ENCODE data around the gene PLCH1.

Gene PLCH1

DNA sequence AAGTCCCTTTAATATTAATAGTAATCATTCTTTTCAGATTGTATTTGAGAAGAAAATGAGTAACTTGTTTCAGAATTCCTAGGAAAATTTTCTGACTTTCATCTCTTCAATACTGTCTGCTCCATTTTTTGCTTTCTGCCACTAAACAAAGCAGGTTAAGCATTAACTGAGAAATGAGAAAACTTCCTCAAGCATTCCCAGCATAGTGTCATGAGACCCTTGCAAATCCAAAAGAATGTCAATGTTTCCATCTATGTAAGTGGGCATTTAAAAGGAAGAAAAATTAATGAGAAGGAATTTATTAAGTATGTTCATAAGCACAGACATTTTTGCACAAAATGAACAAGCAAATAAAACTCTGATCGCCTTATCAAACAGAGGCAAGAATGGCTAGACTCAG lies 303.4 kb downstream of the PLCH1 start:
- no peaks in the 10 kb centered on the region for H3K4me1 ChIP-seq (ENCODE audit: control insufficient read depth, insufficient read depth, low read length, poor library complexity, severe bottlenecking)
- no peaks in the 10 kb centered on the region for H3K9me3 ChIP-seq (ENCODE audit: control insufficient read depth, low read length)
- no CpG with 5 or more reads among the region's 1 CpG for WGBS, 2 experiments (ENCODE audit: insufficient coverage in 2 of 2)
- H3K27ac ChIP-seq (ENCODE audit: low read depth, low read length, severe bottlenecking): no peak overlapping the region
- no peaks in the 10 kb centered on the region for H3K36me3 ChIP-seq (ENCODE audit: control insufficient read depth, insufficient read depth, low read length)
- no peak overlapping the region for H3K4me3 ChIP-seq (ENCODE audit: extremely low read depth, insufficient read depth, low read length, poor library complexity, severe bottlenecking)

- 60 to 100% methylated on average over 1 of the region's 2 CpGs for whole genome bisulfite sequencing, 2 experiments (ENCODE audit: insufficient coverage in 2 of 2)
- Histone ChIP-seq H3K9me3 (ENCODE audit: control insufficient read depth, low read length) (no peaks in the 10 kb centered on the region), H3K4me3 (ENCODE audit: extremely low read depth, insufficient read depth, low read length, poor library complexity, severe bottlenecking) (no peak overlapping the region), H3K4me1 (ENCODE audit: control insufficient read depth, insufficient read depth, low read length, poor library complexity, severe bottlenecking) (peaks cover 2% of the 10 kb centered on the region), H3K36me3 (ENCODE audit: control insufficient read depth, insufficient read depth, low read length) (no peaks in the 10 kb centered on the region), H3K27ac (ENCODE audit: low read depth, low read length, severe bottlenecking) (no peak overlapping the region)
These were observed 303.8 kb downstream of the PLCH1 start for GRCh38 chr3:155441026-155441425.

GRCh38 chr3:155435821-155436220 lies 309.1 kb downstream of the PLCH1 start:
- Histone ChIP-seq H3K27ac (ENCODE audit: low read depth, low read length, severe bottlenecking) (no peak overlapping the region), H3K4me3 (ENCODE audit: extremely low read depth, insufficient read depth, low read length, poor library complexity, severe bottlenecking) (no peak overlapping the region), H3K36me3 (ENCODE audit: control insufficient read depth, insufficient read depth, low read length) (no peaks in the 10 kb centered on the region), H3K9me3 (ENCODE audit: control insufficient read depth, low read length) (no peaks in the 10 kb centered on the region), H3K4me1 (ENCODE audit: control insufficient read depth, insufficient read depth, low read length, poor library complexity, severe bottlenecking) (peaks cover 6% of the 10 kb centered on the region)

DNA sequence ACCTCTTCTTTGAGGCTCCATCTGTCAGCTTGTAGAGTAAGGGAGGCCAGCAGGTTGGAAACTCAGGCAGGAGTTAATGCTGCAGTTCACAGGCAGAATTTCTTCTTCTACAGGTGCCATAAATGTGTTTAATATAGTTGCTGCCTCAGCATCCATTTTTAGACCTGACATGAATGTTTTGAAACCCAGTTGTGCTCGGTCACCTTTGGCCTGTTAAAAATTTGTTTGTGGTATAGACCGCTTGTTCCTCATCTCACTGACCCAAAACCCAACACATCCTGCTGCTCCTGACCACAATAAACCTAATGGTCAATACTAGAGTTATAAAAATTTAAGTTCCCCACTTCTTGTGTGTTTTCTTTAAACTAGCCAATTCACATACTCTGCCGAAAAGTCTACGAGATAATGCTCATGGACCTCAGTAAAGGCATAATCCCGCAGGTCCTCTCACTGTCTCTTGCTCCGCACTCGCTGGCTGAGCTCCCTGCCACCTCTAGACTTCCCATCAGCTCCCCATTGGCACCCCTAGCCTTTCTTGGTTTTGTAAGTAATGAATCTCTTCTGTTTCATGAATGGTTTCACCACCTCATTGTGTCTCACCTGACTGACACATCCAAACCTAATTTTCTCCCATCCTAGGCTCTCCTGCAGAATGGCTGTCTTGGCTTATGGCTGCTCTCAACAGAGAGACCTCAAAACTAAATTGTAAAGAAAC lies 312.9 kb downstream of the PLCH1 start:
- Histone ChIP-seq H3K36me3 (ENCODE audit: control insufficient read depth, insufficient read depth, low read length) (no peaks in the 10 kb centered on the region), H3K4me3 (ENCODE audit: extremely low read depth, insufficient read depth, low read length, poor library complexity, severe bottlenecking) (no peak overlapping the region), H3K27ac (ENCODE audit: low read depth, low read length, severe bottlenecking) (no peak overlapping the region), H3K4me1 (ENCODE audit: control insufficient read depth, insufficient read depth, low read length, poor library complexity, severe bottlenecking) (peaks cover 6% of the 10 kb centered on the region), H3K9me3 (ENCODE audit: control insufficient read depth, low read length) (peaks cover 18% of the 10 kb centered on the region)
- 87 to 88% methylated on average over 5 of the region's 7 CpGs for WGBS, 2 experiments (ENCODE audit: insufficient coverage in 2 of 2)

DNA sequence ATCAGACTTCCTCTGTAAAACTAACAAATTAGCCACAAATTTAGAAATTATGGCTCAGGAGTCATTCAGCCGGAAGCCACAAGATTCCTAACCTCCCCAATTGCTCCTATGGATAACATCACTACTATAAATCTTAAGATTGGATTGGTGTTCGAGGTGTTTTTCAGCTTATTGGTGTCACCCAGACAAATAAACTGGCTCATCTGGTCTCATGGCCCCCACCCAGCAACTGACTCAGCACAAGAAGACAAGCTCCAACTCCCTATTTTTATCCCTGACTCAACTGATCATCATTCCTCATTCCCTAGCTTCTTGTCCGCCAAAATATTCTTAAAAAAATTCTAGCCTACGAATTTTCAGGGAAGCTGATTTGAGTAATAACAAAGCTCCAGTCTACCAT lies 316.3 kb downstream of the PLCH1 start:
- H3K4me1 ChIP-seq (ENCODE audit: control insufficient read depth, insufficient read depth, low read length, poor library complexity, severe bottlenecking): no peaks in the 10 kb centered on the region
- no peaks in the 10 kb centered on the region for H3K36me3 ChIP-seq (ENCODE audit: control insufficient read depth, insufficient read depth, low read length)
- H3K27ac ChIP-seq (ENCODE audit: low read depth, low read length, severe bottlenecking): no peak overlapping the region
- no peak overlapping the region for H3K4me3 ChIP-seq (ENCODE audit: extremely low read depth, insufficient read depth, low read length, poor library complexity, severe bottlenecking)
- WGBS, 2 experiments (ENCODE audit: insufficient coverage in 2 of 2): 86 to 100% methylated on average over 2 of the region's 4 CpGs
- peaks cover 25% of the 10 kb centered on the region for H3K9me3 ChIP-seq (ENCODE audit: control insufficient read depth, low read length)

DNA sequence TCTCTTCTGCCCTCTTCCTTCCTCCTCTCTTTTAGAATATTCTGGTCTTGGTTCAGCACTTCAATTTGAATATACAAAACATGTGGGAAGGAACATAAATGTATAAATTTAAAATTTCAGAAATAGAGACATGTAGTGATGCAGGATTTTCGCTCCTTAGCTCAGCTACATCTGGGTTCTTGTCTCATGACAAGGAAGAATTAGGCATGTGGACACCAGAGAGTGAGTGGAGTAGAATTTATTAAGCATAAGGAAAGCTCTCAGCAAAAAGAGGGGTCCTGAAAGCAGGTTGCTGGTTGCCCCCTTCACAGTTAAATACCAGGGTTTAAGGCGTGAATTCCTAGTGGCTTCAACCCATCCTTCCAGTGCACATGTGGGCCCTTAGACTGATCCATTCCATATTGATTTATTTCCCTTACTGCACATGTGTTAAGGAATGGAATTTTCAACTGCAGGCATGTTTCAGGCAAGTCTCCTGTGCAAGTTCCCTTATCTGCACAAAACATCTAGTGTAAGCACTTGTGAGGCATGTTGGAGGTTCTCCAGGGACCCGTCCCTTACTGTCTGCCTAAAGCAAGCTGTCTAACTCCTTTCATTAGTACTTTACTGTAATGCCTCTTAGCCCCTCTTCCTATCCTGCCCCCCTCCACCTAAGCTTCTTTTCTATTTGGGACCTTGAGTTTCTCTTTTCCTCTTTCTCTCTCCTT lies 318.2 kb downstream of the PLCH1 start:
- WGBS, 2 experiments (ENCODE audit: insufficient coverage in 2 of 2): 79 to 100% methylated on average over 2 of the region's 3 CpGs
- no peak overlapping the region for H3K4me3 ChIP-seq (ENCODE audit: extremely low read depth, insufficient read depth, low read length, poor library complexity, severe bottlenecking)
- no peaks in the 10 kb centered on the region for H3K36me3 ChIP-seq (ENCODE audit: control insufficient read depth, insufficient read depth, low read length)
- H3K9me3 ChIP-seq (ENCODE audit: control insufficient read depth, low read length): peaks cover 25% of the 10 kb centered on the region
- H3K27ac ChIP-seq (ENCODE audit: low read depth, low read length, severe bottlenecking): no peak overlapping the region
- H3K4me1 ChIP-seq (ENCODE audit: control insufficient read depth, insufficient read depth, low read length, poor library complexity, severe bottlenecking): no peaks in the 10 kb centered on the region

DNA sequence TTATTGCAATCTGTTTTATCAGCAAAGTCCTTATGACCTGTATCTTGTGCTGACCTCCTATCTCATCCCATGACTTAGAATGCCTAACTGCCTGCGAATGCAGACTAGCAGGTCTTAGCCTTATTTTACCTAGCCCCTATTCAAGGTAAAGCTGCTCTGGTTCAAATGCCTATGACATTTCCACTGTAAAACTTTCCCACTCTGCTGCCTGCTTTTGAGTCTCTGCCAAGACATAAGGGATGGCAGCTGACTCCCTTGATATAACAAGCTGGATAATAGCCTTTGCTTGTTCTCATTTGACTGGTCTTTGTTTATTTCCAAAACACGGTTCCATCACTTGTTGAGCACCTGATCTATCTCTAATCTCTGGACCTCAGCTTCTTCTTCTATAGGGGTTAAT lies 319.5 kb downstream of the PLCH1 start:
- H3K9me3 ChIP-seq (ENCODE audit: control insufficient read depth, low read length): peaks cover 25% of the 10 kb centered on the region
- H3K4me1 ChIP-seq (ENCODE audit: control insufficient read depth, insufficient read depth, low read length, poor library complexity, severe bottlenecking): no peaks in the 10 kb centered on the region
- 93 to 100% methylated on average over 1 to 2 of the region's 2 CpGs for WGBS, 2 experiments (ENCODE audit: insufficient coverage in 2 of 2)
- H3K4me3 ChIP-seq (ENCODE audit: extremely low read depth, insufficient read depth, low read length, poor library complexity, severe bottlenecking): no peak overlapping the region
- no peaks in the 10 kb centered on the region for H3K36me3 ChIP-seq (ENCODE audit: control insufficient read depth, insufficient read depth, low read length)
- no peak overlapping the region for H3K27ac ChIP-seq (ENCODE audit: low read depth, low read length, severe bottlenecking)

- Histone ChIP-seq H3K9me3 (ENCODE audit: control insufficient read depth, low read length) (peaks cover 23% of the 10 kb centered on the region), H3K36me3 (ENCODE audit: control insufficient read depth, insufficient read depth, low read length) (no peaks in the 10 kb centered on the region), H3K27ac (ENCODE audit: low read depth, low read length, severe bottlenecking) (no peak overlapping the region), H3K4me1 (ENCODE audit: control insufficient read depth, insufficient read depth, low read length, poor library complexity, severe bottlenecking) (no peaks in the 10 kb centered on the region), H3K4me3 (ENCODE audit: extremely low read depth, insufficient read depth, low read length, poor library complexity, severe bottlenecking) (no peak overlapping the region)
These were observed 320.6 kb downstream of the PLCH1 start for GRCh38 chr3:155424323-155424710.

DNA sequence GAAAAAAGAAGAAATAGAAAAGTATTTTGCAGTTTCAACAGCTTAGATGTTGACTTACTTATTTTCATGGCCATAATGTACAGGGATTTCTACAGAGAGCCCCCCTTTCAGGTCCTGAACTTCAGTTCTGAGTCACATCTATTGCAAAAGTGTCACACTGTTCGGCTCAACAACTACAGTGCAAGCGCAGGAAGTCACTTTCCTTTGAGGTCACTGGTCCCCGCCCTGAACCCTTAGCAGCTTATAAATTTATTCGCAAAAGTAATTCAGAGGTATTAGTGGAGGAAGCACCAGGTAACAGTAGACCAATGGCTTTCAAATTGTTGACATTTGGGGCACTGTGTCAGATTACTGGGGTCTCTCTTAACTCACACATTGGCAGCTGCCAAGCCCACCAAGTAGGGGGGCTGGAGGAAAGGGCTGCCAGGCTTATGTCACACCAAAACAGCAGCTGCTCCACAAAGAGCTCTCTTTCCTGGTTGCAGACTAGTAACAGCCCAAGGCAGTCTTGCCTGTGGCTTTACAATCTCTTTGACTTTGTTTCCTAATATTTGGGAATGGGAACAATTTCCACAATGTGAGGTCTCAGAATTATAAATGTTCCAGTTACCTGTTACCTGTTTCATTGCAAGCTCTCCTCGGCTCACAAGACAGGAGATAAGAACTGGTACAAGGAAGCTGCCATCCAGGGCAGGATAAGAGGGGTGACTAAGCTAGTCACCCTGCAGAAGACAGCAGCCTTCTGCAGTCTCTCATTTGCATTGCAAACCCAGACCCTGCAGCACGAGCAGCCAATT lies 321.1 kb downstream of the PLCH1 start:
- Histone ChIP-seq H3K4me1 (ENCODE audit: control insufficient read depth, insufficient read depth, low read length, poor library complexity, severe bottlenecking) (no peaks in the 10 kb centered on the region), H3K4me3 (ENCODE audit: extremely low read depth, insufficient read depth, low read length, poor library complexity, severe bottlenecking) (no peak overlapping the region), H3K9me3 (ENCODE audit: control insufficient read depth, low read length) (peaks cover 17% of the 10 kb centered on the region), H3K27ac (ENCODE audit: low read depth, low read length, severe bottlenecking) (no peak overlapping the region), H3K36me3 (ENCODE audit: control insufficient read depth, insufficient read depth, low read length) (no peaks in the 10 kb centered on the region)
- WGBS, 2 experiments (ENCODE audit: insufficient coverage in 2 of 2): 64 to 81% methylated on average over 6 of the region's 6 CpGs

GRCh38 chr3:155420881-155421486 lies 323.9 kb downstream of the PLCH1 start:
- no peak overlapping the region for H3K4me3 ChIP-seq (ENCODE audit: extremely low read depth, insufficient read depth, low read length, poor library complexity, severe bottlenecking)
- H3K36me3 ChIP-seq (ENCODE audit: control insufficient read depth, insufficient read depth, low read length): no peaks in the 10 kb centered on the region
- H3K4me1 ChIP-seq (ENCODE audit: control insufficient read depth, insufficient read depth, low read length, poor library complexity, severe bottlenecking): no peaks in the 10 kb centered on the region
- no CpG with 5 or more reads among the region's 1 CpG for WGBS, 2 experiments (ENCODE audit: insufficient coverage in 2 of 2)
- H3K27ac ChIP-seq (ENCODE audit: low read depth, low read length, severe bottlenecking): no peak overlapping the region
- H3K9me3 ChIP-seq (ENCODE audit: control insufficient read depth, low read length): peaks cover 7% of the 10 kb centered on the region
